ENCODE results near the gene UCK1.

Gene UCK1

DNA sequence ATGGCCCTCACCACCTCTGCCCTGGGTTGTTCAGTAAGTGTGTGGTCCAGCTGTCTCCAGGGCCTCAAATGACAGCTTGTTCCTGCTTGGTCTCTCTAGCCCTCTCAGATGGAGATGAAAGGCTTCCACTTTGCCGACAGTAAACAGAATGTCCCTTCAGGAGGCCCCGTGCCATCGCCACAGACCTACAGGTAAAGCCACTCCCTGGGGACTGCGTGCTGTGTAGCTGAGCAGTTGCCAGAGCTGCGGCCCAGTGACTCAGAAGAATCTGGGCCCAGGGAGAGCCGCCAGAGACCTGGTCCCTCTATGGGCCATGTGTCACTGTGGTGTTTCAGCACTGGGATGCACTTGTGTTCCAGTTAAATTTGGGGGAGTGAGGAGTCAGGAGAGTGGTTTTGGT lies 39.0 kb downstream of the UCK1 start:
- DNase-seq, result no peak

DNA sequence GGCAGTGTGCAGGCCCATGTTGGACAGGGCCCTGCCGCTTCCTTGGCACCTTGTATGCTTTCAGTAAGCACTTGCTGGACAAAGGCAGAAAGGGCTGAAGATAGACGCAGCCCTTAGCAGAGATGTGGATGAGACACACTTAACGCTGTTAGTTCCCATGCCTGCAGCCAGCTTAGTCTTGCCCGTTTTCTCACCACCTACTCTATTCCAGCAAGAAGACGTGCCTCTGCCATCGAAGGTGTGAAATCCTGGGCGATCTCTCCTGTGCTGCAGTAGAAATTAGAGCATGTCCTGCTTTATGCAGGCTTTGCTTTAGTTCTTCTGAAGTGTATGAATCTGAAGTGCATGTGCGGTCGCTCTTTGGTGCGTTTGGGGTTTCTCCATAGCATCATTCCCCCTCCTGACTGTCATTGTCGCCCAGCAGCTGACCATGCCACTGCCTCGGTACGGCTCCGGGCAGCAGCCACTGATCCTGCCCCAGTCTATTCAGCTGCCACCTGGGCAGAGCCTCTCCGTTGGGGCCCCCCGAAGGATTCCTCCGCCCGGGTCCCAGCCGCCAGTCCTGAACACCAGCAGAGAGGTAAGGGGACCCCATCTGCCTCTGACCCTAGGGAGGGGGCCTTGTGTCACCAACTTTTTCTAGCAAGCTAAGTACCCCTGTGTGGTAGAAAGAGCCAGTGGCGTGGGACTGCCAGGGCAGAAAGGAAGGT lies 39.9 kb downstream of the UCK1 start:
- no peak for DNase-seq

DNA sequence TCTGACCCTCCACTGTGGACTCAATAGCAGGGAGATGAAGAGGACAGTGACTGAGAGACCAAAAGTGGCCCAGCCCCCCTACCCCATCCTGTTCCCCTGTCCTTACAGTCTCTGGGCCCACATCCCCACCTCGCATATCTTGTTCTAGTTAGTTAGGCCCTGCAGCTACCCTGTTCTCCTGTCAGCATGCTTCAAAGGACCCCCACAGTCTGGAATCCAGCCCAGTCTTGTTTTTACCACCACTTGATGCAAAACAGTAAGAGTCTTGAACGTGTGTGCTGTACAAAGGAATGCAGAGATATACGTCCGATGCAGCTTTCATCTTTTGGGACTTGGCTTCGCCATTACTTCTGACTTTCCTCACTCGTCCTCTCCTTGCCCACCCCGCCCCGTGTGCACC lies 40.5 kb downstream of the UCK1 start:
- DNase-seq, result no peak

DNA sequence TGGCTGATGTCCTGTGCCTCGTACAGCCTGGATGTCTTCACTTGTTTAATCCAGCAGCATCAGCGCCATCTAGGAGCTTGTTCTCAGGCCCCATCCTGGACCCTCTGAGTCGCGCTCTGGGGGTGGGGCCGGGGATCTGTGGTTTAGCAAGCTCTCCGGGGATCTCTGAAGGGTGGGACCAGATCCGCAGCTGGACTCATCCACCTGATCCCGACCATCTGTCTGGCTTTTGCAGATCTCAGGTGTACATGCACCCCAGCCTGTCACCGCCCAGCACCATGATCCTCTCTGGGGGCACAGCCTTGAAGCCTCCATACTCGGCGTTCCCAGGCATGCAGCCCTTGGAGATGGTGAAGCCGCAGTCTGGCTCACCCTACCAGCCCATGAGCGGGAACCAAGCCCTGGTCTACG lies 43.4 kb downstream of the UCK1 start:
- DNase-seq, result no peak

DNA sequence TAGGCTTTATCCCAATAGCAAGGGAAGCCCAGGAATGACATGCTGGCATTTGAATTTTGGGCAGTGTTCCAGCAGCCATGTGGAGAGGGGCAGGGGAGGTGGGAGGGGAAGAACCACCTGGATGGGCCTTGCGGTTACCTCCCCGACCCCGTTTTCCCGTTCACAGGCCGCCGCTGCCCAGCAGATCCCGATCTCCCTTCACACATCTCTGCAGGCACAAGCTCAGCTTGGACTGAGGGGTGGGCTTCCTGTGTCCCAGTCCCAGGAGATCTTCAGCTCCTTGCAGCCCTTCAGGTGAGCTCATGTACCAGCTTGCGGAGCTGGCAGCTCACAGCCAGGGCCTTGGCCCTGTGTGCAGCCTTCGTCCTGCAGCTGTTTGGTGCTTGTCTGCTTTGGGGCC lies 44.1 kb downstream of the UCK1 start:
- DNase-seq, result no peak

DNA sequence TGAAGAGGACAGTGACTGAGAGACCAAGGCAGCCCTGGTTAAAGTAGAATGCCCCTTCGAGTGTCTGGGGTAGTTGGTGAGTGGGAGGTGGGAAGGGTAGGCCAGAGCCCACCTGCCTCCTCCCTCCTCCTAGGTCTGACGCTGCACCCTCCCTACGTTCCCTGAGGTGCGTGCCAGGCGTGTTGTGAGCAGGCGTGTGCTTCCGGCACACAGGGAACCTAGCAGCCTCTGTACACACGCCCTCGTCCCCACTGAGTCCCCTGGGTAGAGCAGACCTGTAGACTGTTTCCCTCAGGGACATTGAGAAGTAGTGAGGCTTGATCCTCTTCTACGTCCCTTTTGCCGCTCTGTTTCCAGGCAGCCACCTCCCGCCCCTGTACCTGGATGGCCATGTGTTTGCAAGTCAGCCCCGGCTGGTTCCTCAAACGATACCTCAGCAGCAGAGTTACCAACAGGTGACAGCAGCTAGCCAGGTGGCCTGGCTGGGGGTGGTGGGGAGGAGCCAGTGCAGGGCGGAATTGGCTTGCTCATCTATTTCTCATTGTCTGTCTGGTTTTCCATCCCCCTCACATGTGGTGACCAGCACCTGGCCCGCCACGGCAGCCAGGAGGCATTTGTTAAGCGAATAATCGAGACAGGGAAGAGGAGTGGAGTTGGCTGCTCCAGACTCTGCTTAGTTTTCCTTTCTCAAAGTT lies 45.2 kb downstream of the UCK1 start:
- DNase-seq, result no peak

DNA sequence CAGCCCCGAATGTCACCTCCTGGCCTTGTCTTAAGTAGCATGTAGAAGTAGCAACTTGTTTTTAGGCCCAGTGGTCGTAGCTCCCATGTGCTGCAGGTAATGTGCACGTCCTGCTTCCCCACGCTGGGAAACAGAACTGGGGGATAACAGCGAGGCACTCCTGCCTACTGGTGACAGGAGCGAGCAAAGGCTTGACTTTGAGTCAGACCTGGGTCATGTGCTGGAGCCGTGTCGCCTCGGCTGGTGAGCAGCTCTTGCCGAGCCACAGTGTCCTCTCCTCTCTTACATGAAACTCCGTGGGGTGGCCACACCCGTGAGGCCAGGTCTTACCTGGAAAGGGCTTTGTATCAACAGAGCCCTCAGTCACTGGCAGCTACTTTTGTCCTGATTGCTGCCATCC lies 45.9 kb downstream of the UCK1 start:
- DNase-seq, result no peak

DNA sequence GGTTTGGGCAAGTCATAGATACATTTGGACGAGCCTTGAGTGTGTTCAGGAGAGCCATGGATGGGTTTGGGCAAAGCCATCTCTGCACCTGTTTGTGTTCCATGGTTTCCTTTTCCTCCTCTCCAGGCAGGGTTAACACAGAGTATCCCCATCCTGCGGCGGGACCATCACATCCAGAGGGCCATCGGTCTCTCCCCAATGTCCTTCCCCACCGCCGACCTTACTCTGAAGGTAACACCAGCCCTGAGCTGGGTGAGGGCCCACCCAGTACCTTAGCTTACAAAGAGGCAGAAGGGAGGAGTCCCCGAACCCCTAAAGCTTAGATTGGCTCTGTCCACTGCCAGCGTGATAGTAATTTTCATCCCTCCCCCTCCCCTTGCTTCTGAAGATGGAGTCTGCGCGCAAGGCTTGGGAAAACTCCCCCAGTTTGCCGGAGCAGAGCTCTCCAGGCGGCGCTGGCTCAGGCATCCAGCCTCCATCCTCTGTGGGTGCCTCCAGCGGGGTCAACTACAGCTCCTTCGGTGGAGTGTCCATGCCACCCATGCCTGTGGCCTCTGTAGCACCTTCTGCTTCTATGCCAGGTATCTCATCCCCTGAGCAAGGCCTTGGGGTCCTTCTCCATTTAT lies 46.4 kb downstream of the UCK1 start:
- DNase-seq, result no peak

DNA sequence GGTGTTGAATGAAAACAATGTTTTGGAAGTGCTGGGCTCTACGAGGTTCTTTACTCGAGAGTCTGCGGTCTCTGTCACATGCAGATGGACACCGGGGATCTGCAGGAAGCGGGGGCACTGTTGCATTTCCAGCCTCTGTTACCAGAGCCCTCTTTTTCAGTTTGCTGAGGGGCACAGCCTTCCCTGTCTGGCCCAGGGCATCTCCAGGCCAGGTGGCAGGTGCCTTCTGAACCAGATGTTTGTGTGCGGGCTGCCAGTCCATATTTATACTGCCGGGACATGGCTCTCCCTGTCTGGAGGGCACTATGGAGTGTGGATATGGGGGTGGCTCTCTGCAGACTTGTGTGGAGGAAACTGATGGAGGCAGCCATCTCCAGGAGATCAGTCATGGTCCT lies 47.0 kb downstream of the UCK1 start:
- DNase-seq, result no peak

DNA sequence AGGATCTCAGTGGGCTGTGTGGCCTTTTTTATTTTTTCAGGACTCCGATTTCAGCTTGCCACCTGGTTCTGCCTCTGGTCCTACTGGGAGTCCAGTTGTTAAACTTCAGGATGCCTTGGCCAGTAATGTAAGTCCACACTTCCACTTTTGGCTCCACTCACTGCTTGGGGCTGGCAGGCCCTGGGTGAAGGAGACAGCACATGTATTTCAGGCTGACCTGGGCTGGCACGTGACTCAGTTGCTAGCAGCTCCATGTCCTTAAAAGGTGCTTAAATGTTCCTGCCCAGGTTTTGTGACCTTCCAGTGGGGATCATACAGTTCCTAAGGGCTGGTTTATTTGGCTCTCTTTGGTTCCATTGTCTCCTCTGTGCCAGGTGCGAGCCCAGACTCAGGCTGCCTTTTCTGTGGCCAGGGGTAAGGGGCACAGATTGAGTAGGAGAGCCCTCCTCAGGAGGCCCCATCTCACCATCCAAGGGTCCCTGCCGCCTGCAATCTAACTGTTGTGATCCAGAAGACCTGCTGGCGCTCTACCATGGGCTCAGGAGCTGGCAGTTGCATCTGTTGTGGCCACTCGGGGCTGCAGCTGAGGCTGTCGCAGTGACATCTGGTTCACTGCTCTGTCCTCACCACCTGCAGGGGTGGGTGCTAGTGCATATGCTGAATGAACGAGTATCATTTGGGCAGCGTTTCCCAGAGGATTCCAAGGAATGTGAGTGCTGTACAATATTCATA lies 47.6 kb downstream of the UCK1 start:
- no peak for DNase-seq

DNA sequence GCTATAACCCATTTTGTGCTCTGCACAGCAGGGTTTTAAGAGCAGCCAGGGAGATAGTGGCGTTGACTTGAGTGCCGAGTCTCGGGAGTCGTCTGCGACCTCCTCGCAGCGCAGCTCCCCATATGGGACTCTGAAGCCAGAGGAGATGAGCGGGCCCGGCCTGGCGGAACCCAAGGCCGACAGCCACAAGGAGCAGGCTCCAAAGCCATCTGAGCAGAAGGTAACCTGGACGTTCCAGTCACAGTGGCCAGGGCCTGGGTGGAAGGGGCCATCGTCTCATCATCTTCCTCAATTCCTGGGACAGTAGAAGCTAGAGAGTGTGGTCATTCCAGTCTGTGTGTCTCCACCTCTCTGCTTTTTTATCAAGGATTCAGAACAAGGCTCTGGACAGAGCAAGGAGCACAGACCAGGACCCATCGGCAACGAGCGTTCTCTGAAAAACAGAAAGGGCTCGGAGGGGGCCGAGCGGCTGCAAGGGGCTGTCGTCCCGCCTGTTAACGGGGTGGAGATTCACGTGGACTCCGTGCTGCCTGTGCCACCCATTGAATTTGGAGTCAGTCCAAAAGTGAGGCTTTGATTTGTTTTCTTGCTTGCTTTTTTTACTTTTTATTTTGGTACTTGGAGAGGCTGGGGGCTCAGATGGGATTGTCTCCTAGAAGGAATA lies 48.6 kb downstream of the UCK1 start:
- no peak for DNase-seq

DNA sequence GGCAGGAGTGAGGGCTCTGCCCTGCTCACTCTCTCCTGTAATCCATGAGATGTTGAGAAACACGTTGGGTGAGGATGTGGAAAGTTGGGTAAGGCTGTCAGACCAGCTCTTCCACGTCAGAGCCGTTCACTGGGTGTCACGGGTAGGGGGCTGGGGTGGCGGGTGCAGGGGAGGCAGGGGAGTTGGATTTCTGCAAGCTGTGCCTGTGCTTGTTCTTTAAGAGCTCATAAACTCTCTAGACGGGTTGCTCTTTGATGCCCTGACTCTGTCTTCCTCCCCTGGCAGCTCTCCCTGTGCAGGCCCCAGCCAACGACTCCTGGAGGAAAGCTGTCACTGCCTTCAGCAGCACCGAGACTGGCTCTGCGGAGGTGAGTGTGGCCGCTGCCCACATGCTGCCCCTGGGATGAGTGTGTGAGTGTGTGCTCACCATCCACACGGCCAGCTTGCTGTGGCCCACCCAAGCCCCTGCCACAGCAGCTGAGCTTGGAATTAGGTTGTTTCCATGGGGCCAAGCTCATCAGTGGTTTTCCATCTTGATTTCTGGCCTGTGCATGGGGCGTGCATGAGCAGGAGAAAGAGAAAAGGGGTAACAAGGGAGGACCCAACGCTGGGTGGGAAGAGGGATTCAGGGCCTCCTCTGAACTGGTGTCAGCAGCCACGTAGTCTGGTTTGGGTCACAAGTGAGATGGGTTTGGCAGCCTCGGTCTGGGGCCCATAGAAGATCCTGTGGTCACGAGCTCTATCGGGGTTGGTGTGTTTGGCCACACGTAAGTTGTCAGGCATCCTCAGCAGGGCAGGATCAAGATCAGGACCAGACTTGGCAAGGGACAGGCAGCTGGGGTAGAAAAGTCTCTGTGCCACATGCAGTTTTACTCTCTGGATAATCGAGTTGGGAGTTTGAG lies 49.4 kb downstream of the UCK1 start:
- DNase-seq, result no peak

DNA sequence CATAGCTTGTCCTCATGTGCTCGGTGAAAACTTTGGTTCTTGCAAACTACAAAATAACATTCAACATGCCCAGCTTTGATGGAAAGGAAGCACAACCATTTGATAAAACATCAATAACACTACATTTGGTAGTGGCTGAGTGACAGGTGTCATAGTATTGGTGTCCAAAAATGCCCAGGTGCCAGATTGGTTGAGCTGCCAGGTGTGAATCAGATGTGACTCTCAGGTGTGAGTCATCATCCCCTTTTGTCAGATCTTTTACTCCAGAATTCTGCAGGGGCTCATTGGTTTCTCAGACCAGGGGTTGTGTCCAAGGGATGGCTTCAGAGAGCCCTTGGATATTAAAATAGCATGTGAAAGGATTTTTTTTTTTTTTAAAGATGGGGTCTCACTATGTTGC lies 50.8 kb downstream of the UCK1 start:
- no peak for DNase-seq

DNA sequence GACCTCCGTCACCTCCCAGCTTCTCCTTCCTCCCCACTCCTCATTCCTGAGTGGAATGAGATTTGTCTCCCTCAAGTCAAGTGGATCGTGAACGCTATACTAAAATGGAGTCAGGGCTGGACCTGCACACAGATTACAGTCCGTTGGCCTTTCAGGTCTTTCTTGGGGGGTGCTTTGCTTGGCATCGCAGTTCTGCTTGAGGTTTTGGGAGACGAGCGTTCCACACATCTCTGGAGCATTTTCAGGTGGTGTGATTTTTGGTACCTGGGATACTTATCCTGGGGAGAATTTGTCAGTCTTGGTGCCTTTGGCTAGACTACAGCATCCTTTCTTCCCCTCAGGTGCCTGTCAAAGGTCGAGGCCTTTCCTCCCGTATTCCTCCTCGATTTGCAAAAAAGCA lies 52.2 kb downstream of the UCK1 start:
- no peak for DNase-seq

DNA sequence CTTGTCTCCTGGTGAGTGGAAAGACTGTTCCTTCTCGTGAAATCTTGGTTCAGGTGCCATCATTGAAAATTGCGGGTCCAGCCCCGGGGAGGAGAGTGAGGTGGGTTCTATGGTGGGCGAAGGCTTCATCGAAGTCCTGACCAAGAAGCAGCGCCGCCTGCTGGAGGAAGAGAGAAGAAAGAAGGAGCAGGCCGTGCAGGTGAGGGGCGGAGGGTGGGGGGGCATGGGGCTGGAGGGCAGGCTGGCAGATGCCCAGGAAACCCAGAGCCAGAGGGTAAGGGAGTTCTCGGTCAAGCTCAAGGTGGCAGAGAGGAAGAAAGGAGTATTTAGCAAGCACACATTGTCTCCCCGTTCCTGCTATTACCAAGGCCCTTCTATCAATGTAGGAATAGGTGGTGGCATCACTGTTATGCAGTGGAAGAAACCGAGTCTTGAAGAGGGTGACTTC lies 52.6 kb downstream of the UCK1 start:
- DNase-seq, result peak; percentile 56 to 57

DNA sequence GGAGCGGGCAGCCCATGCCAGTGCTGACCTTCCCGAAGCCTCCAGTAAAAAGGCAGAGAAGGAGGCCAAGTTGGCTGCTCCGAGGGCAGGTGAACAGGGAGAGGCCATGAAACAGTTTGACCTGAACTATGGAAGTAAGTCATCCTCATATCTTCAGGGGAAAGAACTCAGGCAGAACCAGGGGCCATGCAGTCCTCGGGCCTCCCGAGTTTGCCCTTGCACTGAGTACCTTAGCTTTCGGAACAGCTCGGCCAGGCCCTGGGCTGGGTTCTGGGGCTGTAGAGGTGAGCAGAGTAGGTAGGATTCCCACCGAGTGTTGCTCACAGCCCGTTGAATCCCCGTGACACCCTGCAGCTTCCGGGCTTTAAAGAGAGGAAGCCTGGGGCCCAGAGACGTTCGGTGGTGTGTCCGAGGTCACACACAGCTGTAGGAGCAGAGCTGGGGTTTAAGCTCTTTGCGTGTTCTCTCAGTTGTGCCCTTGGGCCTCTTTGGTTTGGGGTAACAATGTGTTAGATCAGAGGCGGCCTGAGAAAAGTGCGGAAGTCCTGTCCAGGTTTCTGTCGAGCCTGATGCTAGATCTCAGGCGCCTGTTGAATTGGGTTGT lies 53.1 kb downstream of the UCK1 start:
- no peak for DNase-seq

DNA sequence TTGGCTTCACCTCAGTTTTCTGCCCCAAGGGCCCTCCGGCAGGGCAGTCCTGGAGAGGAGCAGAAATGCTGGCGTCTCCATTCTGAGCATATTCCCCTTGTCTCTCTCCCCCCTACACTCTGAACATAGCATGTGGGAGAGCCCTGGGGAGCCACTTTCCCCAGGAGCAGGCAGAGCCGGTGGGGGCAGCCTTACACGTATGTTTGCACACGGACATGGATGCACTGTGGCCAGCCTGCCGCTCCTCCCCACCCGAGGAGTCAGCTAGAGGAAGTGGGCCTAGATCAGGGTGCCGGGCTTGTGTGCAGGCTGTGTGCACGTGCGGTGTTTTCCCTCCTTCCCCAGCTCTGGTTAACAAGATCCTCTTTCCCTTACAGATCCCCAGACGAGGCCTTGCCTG lies 53.7 kb downstream of the UCK1 start:
- DNase-seq, result no peak

DNA sequence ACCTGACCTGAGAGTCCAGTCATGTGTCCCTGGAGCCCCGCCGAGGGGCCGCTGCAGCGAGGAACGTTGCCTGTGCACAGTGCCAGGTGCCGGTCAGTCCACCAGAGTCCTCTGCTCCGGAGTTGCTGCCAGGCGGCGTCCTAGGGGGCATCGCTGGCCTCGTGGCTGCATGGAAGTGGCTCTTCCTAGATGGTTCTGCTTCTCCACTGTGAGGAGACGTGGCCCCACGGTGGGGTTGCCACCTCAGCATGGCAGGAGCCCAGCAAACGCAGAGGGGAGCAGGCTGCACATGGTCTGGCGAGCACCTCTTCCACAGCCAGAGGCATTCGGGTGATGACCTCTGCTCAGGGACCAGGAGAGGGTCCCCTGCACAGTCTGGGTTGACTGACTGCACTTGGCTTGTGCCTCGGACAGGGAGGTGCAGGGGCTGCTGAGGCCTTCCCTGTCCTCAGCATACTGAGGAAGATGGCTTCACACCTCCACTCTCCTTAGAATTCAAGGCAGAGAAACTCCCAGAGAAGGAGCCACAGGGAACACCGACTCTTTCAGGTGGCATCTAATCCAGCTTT lies 54.2 kb downstream of the UCK1 start:
- DNase-seq, result no peak

DNA sequence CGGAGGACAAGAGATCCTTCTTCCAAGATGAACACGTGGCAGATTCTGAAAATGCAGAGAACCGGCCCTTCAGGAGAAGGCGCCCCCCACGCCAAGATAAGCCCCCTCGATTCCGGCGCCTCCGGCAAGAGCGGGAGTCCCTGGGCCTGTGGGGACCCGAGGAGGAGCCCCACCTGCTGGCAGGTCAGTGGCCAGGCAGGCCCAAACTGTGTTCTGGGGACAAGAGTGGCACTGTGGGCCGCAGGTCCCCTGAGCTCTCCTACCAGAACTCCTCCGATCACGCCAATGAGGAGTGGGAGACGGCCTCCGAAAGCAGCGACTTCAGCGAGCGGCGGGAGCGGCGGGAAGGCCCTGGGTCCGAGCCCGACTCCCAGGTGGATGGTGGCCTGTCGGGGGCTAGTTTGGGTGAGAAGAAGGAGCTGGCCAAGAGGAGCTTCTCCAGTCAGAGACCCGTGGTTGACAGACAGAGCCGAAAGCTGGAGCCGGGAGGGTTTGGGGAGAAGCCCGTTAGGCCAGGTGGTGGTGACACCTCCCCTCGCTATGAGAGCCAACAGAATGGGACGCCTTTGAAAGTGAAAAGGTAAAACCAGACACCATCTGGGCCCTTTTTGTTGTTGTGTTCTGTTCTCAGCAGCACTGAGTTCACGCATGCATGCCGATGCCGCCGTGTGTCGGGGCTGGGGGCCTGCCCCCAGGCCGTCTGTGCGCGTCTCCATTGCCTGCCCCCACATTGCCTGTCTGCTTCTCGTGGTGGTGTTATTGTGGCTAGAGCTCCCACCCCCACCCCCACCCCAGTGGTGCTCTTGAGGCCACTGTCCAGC lies 54.9 kb downstream of the UCK1 start:
- DNase-seq, result no peak

Data from activated CD4-positive, alpha-beta T cell treated with anti-CD3 and anti-CD28 coated beads, Interleukin-2, amount 50 U/mL, for 4 hours (primary cell).